GM18517 (cell line): ENCODE measurements around the gene PGS1.

Experiments used
- ATAC-seq: cut with Tn5 transposase; IDR thresholded peaks from one replicate; pipeline ENCODE4 v1.9.1; 2021; ENCODE audit warnings: mild to moderate bottlenecking, moderate library complexity; ENCODE audit not compliant: unreplicated experiment

The PGS1 gene

DNA sequence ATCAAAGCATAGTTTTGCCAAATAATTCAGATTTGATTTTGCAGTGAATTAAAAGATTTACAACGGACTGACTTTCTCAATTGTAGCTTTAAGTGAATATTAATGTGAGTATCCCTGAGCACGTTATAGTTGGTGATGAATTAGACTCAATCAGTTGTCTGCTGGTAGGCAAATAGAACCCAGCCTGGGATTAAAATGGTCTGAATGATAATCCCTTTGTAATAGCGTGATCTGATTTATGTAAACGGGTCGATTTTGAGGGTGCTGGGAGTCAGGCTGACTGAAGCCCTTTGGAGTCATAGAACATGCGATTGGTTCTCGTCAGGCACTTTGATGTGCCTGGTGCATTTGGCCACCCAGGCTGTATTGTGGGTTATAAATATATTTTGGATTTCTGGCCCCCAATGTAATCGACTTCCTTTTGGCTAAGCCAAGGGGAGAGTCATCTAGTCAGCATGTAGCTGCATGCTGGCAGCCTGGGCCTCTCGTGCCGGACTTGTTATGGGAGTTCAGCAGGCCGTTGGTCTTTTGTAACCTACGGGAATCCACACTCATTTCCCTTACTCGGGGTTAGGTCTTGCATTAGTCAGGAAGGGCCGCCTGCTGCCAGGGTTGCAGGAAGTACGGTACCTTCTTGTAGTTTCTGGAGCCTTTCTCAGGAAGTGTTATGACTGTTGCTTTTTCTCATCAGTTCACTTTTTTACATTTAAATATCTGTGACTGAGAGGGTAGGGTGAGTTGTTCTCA lies 5.4 kb downstream of the PGS1 start:
- ATAC-seq: no peak

DNA sequence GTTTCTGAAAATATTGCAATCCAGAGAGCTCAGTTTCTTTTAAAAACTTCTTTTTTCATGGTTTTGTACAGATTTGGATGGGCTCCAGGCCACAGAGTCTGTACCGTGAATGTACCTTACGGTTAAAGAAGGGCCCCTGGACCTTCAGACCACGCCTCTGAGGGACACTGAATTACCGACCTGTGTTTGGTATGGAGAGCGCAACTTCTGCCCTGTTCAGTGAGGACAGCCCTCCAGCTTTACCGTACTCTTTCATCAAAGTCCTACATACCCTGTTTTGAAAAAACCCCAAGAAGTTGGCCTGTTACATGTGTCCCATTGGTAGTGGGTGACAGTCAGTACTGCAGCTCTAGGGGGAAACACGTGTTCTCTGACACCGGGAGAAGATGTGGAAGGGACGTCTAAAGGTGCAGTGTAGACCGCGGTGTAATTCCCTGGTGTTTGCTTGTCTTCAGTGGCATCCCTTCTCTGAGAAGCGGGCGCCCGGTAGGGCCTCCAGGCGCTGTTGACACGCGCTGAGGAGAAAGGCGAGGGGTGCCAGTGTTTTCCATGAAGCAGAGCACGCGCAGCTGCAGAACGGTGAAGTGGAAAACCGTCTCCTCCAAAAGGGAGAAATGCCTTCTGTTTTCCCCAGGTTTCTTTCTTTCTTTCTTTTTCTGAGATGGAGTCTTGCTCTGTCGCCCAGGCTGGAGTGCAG lies 6.2 kb downstream of the PGS1 start:
- ATAC-seq: no peak

DNA sequence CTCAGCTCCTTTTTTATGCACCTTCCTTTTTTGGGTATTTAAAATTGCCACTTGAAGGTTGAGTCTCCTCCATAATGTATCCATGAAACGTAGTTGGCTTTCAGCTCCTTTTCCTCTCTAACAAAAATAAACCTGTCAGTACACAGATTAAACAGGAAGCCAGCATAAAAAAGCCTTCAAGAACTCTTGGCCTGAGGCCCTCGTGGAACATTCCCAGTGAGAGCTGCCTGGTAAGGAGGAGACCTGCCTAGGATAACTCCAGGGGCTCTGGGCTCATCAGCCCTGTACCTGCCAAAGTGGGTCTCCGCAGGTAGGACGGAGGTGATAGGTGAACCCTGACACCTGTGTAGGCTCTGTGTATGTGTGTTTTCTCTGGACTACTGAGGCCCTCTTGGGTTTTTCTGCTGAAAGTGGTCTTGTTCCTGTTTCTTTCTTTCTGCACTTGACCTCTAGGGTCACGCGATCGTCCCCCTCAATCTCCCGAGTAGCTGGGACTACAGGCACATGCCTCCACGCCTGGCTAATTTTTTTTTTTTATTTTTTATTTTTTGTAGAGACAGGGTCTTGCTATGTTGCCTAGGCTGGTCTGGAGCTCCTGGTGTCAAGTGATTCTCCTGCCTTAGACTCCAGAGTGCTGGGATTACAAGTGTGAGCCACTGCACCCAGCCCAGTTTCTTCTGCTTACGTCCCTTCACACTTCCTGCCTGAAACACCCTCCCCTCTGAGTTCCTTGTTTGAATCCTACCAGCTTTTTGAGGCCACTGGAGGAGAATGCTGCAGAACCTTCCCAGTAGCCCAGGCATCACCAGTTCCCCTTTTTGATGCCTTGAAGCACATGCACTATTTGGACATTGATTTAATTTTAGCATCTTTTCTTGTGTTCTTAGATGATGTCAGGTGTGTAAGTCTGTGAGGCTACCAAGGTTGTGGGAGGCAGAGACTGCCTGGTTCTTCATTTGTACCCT lies 9.8 kb downstream of the PGS1 start:
- no peak for ATAC-seq

DNA sequence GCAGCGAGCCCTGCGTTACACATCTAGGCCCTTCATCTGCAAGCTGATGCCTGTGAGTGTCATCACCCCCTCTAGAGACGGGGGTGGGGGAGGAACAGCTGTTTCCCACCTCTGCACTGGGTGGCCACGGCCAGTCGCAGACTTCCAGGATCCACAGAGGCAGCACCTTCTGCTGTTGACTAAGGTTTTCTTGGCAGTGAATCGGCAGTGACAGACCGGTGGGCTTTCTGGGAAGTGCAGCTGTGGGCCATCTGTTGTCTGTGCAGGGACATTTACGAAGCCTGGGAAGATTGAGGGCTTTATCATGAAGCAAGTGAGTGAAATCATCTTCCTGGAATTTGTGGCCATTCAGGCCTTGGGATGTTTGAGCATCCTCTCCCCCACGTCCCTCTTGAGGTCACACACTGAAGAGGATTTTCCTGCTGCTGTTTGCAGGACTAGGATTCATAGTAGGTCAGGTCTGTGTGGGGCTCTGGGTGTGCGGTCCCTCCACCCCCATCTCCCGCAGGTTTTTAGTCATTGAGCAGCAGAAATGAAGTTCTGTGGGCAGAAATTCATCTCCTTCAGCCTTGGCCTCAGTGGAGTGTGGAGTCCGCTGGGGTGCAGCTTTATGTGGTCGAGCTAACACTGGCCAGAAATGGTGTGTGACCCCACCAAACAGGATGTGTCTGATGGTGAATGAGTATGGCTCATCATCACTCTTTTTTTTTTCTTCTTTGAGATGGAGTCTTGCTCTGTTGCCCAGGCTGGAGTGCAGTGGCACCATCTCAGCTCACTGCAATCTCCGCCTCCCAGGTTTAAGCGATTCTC lies 12.0 kb downstream of the PGS1 start:
- no peak for ATAC-seq

DNA sequence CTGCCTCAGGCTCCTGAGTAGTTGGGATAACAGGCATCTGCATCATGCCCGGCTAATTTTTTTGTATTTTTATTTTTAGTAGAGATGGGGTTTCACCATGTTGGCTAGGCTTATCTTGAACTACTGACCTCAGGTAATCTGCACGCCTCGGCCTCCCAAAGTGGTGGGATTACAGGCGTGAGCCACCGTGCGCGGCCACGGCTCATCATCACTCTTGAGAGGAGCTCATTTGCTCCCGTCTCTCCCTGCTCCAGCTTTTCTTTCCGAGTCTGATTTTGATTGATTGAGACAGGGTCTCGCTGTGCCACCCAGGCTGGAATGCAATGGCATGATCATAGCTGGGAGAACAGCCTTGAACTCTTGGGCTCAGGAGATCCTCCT lies 12.6 kb downstream of the PGS1 start:
- ATAC-seq: no peak

DNA sequence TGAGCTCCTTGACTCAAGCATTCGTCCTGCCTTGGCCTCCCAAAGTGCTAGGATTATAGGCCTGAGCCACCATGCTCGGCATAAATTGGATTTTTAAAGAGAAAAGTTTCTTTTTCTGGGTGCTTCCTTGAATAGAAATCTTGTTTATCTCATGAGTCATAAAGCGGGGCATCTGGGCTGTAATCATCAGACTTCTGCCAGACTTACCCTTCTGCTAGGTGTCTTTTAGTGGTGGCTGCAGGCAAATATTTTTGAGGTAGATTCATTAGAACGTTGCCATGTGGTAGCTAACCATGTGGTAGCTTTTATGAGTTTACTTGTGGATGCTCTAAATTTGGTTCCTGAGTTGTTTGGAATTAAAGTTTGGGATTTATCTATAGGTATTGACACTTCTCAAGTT lies 13.4 kb downstream of the PGS1 start:
- ATAC-seq: no peak

DNA sequence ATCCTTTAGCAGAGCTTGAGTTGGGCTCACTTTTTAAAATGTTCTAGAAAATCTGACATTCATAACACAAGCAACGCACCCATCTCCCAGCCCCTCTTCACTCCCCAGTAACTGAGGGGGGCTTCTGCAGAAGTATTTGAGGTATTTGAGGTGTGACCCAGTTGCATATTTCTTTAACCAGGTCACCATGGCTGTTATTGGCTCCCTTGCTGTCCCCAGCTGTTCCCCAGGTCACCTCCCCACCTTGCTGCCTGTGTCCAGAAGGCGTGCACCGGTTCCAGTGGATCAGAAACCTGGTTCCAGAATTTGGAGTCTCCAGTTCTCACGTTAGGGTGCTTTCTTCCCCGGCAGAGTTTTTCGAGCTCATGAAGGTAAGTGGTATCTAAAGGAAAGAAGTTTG lies 13.8 kb downstream of the PGS1 start:
- no peak for ATAC-seq

DNA sequence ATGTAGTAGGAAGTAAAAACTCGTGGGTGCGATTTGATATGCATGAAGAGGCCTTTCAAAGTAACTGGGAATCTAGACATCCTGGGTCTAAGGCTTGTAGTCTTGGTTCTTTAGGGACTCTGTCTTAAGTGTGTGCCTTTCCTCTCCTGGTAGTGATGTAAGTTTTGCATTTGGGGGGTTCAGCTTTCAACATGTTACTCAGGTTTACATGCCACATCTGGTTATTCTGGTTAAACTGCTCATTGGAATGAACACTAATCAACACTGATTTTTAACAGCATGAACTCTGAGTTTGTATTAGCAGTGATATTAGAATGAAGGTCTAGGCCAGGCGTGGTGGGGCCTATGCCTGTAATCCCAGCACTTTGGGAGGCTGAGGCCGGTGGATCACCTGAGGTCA lies 15.1 kb downstream of the PGS1 start:
- ATAC-seq: no peak

DNA sequence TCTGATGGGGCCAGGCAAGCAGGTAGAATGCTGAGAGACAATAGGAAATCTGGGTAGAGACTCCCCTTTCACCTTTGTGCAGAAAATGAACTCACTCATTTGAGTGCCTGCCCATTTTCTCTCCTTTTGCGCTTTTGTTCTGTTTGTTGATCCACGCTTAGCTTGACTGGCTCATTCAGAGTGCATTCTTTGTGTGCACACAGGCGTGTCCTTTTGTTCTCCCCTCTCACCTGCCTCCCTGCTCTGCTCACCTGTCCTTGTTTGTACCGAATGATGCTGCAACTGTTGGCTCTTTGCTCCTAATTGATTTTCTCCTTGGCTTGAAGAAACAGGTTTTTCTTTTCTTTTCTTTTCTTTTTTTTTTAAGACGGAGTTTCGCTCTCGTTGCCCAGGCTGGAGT lies 15.8 kb downstream of the PGS1 start:
- ATAC-seq: no peak

DNA sequence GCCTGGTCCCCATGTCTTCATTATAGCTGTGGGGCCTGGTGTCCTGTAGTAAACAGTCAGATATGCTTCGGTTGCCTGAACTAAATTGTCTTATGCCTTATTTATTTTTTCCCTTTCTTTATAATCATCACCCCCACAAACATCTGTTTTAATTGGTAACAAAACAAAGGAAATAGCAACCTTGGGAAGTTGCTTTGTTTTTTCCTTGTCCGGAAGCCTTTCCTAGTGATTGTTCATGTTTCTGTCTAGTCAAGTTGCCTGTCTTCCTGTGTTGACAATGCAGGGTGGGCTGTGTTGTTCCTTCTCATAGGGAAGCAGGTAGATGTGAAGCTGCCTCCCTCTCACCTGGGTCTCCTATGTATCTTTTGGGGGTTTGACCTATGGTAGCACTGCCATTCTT lies 16.7 kb downstream of the PGS1 start:
- ATAC-seq: no peak

DNA sequence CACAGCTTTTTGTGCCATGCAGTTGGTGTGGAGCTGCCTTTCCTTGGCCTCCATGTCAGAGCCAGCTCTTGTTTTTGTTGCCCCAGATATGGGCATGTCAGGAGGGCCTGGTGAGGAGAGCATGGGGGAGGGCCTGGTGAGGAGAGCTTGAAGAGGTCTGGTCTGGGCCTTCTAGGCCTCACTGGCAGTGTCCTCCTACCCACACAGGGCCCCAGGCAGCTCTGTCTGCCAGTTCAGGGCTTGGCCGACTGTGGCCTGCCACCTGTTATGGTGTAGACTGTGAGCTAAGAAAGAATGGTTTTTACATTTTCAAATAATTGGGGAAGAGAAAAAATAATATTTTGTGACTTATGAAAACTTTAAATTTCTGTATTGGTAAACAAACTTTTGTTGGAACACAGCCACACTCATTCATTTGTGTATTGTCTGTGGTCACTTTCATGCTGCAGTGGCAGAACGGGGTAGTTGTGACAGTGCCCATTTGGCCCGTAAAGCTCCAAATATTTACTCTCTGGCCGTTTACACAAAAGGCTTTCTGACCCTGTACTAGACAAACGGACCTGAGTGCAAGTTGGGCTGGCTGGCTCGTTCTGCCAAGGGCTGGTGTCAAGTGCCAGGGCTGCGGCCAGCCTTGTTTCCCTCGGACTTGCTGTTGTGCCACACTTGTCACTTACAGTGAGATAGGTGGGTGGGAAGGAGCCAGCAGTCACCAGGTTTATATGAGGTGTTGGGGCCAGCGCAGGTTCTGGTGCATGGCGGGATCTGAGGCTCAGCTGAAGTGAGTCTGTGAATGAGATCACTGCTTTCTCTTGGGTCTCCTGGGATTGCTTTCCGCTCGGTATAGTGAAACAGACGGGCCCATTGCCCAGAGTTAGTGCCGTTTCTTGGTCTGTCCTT lies 18.2 kb downstream of the PGS1 start:
- no peak for ATAC-seq

DNA sequence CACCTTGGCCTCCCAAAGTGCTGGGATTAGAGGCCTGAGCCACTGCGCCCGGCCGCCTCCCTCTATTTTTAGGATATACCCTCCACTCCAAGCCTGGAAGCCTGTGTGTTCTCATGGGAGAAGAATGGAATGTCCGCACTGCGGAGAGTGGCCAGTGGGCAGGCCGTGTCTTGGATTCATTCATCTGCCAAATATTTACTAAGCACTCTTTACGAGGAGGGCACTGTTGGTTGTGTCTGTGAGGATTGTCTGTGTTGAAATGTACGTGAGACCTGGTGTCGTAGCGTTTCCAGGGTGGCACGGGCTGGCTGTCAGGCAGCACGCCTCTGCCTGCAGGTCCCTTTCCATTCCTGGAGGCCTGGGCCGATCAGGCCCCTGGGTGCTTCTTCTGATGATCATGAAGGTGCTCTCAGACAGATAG lies 19.2 kb downstream of the PGS1 start:
- ATAC-seq: no peak

DNA sequence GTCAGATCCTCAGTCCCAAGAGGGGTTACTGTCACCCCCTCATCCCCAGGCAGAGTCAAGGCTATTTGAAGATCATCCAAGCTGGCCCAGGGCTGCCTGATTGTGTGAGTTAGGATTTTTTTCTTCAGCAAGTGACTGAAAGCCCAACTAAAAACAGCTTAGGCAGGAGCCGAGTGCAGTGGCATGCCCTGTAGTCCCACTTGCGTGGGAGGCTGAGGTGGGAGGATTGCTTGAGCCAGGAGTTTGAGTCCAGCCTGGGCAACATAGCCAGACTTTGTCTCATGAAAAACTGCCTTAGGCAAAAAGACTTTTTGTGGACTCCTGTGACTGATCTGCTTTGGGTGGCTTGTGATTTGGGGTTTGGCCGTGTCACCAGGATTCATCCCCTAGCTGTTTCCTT lies 19.9 kb downstream of the PGS1 start:
- ATAC-seq: no peak

DNA sequence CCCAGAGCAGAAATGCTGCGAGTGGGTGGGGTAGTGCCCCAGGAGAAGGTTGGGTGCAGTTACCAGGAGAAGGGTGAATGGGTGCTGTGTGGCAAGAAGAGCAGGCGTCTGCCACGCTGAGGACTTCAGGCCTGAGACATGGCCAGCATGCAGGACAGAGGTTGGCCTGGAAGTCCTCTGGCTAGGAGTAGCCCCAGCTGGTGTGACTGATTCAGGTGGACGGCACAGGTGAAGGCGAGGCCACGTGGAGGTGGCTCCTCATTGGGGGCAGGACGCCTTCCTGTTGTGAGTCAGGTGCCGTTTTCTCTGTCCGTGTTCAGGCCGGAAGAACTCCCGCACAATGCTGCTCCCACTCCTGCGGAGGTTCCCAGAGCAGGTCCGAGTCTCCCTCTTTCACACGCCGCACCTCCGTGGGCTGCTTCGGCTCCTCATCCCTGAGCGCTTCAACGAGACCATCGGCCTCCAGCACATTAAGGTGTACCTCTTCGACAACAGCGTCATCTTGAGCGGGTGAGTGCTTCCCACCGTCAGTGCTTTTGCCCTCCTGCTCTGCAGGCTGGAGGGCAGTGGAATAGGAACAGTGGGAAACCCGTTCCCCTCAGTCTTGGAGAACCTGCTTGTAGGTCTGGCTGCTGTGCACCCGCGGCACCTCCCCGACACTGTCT lies 20.7 kb downstream of the PGS1 start:
- ATAC-seq: no peak

DNA sequence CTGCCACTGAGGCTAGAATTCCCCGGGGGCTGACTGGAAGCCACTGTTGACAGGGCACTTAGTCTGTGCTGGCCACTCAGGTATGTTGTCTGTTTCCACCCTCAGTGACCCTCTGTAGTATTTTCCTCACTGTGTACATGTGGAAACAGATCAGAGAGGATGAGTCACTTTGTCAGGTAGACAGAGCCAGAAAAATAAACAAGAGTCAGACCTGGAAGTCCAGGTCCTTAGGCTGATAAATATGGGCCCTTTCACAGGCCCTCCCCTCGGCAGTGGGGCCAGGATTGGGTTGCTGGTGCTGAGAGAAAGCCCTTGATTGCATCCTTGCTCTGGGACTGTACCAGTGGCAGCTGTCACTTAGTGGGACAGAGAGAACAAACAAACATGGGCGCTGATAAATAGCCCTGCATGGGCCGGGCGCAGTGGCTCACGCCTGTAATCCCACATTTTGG lies 21.3 kb downstream of the PGS1 start:
- ATAC-seq: no peak

DNA sequence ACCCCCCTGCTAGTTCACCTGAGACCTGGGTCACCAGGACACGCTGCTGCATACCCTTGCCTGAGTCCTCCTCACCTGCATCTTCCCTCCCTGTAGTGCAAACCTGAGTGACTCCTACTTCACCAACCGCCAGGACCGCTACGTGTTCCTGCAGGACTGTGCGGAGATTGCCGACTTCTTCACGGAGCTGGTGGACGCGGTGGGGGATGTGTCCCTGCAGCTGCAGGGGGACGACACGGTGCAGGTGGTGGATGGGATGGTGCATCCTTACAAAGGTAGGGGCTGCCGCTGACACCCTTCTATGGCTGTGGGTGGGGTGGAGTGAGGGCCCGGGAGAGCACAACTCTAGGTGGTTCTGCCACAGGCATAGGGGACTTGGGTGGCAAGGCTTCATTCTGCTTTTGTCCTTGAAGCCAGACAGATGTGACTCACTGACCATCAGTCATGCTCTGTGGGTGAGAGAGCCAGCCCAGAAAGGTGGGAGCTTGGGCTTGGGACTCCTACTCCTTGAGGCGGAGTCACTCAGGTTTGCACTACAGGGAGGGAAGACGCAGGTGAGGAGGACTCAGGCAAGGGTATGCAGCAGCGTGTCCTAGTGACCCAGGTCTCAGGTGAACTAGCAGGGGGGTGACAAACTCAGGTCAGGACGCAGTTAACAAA lies 22.3 kb downstream of the PGS1 start:
- no peak for ATAC-seq

DNA sequence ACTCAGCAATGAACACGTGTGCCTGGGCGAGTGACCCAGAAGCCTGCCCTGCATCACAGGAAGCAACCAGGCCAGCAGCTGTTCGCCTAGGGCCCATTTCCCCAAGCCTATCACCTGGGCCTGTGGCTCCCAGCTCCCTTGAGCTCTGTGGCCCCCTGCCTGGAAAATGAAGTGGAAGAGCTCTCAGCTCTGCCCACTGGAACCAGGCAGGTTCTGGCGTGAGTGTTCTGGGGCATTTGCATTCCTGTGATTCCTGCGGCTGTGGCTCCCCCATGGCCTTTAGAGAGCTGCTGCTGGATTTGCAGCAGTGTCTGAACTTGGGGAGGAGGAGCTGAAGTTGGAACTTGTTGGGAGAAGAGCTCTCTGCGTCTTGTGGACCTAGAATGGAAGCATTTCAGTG lies 22.8 kb downstream of the PGS1 start:
- ATAC-seq: no peak

DNA sequence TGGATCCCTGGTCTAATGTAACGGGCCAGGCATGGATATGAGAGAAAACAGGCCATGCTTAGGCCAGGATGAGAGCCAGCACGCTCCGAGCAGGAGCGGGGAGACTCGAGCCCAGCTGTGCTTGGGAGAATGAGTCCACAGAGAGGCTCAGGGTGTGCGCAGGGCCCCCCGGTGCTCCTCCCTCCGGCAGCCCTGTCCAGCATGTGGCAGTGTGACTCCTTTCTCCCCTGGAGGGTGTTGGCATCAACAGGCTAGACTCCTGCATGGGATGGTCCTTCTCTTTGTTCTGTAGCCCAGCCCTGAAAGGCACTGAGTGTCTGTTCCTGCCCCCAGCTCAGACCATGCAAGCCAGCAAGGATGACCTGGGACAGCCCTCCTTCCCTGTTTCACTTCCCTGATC lies 23.4 kb downstream of the PGS1 start:
- no peak for ATAC-seq

DNA sequence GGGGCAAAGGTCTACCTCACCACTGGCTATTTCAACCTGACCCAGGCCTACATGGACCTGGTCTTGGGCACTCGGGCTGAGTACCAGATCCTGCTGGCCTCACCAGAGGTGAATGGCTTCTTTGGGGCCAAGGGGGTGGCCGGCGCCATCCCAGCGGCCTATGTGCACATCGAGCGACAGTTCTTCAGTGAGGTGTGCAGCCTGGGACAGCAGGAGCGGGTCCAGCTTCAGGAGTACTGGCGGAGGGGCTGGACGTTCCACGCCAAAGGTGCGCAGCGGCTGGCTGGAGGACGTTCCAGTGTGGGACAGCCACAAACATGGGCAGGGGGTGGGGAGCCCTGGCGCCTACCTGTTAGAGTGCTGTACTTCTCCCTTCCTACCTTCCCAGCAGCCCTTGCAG lies 25.4 kb downstream of the PGS1 start:
- ATAC-seq: no peak
